Frontal cortex (tissue), 4 donors: ENCODE measurements around the gene SALL4. TPM values are rescaled to one million over a fixed set of nuclear protein-coding genes. Genes with fewer than 3 reads are reported as not detected.
"Not testable (repeated sequence)": the region's sequence is repeated elsewhere in the genome, so short reads cannot be mapped to it uniquely, and the experiment has no call there.

ENCODE experiments used
- DNase-seq, 2 donors: peaks; one replicate each; pipeline ENCODE4 v3.0.0; 2012; ENCODE audit warnings: low spot score in 2 of 2
- FAIRE-seq: peaks from 2 replicates; lab custom pipeline; 2012; peaks lifted over from hg19 to GRCh38; lab: Jason Lieb, UNC
- total RNA-seq: library from RNA; depleted of rRNA; stranded (reverse); fragments of >200 nt; gene quantifications from one replicate; pipeline ENCODE4 v1.2.3, GENCODE V29; 2014
- donor health status: control.
- donor health status: control.
- donor health status: control.

The SALL4 gene
- total RNA-seq, 1 donor from 2014 or later, result 0.41 TPM

- FAIRE-seq (no peak), DNase-seq (peak; percentile 60 to 78)
Measured at GRCh38 chr20:51767867-51768758, 34.2 kb downstream of the SALL4 start, which contains the start of gene ATP9A. ATP9A (minus strand) TSS chr20:51768390; CDS start chr20:51768369, 21 bp downstream.

- FAIRE-seq (no peak), DNase-seq (peak; percentile 65 to 74)
Measured at GRCh38 chr20:51766994-51767866, 35.1 kb downstream of the SALL4 start.

- not testable (repeated sequence) for FAIRE-seq, DNase-seq
Measured at GRCh38 chr20:51765381-51765780, 36.9 kb downstream of the SALL4 start.

GRCh38 chr20:51763965-51764602 is 38.2 kb downstream of the SALL4 start:
- FAIRE-seq, result no peak

GRCh38 chr20:51760905-51761546 is 41.3 kb downstream of the SALL4 start:
- DNase-seq (peak in 1 of 2 donors; percentile 50), FAIRE-seq (no peak)

More at GRCh38 chr20:51763965-51764602, 38.2 kb downstream of the SALL4 start:
- no peak for DNase-seq

- DNase-seq (no peak), FAIRE-seq (no peak)
Measured at GRCh38 chr20:51759769-51760510, 42.4 kb downstream of the SALL4 start.

- DNase-seq (peak in 1 of 2 donors; percentile 34), FAIRE-seq (no peak)
Measured at GRCh38 chr20:51758978-51759544, 43.3 kb downstream of the SALL4 start.

- FAIRE-seq, result no peak
- DNase-seq, result no peak
Measured at GRCh38 chr20:51757226-51757625, 45.1 kb downstream of the SALL4 start.

GRCh38 chr20:51756653-51757052 is 45.7 kb downstream of the SALL4 start:
- FAIRE-seq, result no peak
- no peak for DNase-seq

- FAIRE-seq, DNase-seq: not testable (repeated sequence)
Measured at GRCh38 chr20:51753220-51753619, 49.1 kb downstream of the SALL4 start.

- DNase-seq (no peak), FAIRE-seq (no peak)
Measured at GRCh38 chr20:51752343-51752951, 49.9 kb downstream of the SALL4 start.

GRCh38 chr20:51750770-51751388 is 51.4 kb downstream of the SALL4 start:
- FAIRE-seq (no peak), DNase-seq (no peak)

- FAIRE-seq (no peak), DNase-seq (peak in 1 of 2 donors; percentile 59)
Measured at GRCh38 chr20:51750037-51750769, 52.1 kb downstream of the SALL4 start.

- no peak for DNase-seq
- no peak for FAIRE-seq
Measured at GRCh38 chr20:51749674-51750036, 52.7 kb downstream of the SALL4 start.

- no peak for FAIRE-seq
- DNase-seq, result no peak
Measured at GRCh38 chr20:51747182-51747911, 55.0 kb downstream of the SALL4 start.

- FAIRE-seq, result no peak
- no peak for DNase-seq
Measured at GRCh38 chr20:51745804-51746203, 56.5 kb downstream of the SALL4 start.
